SJSA1 (cell line): ENCODE data around the gene AK2. TPM values are rescaled to one million over a fixed set of nuclear protein-coding genes. Genes with fewer than 3 reads are reported as not detected.
"Not testable (repeated sequence)": the region's sequence is repeated elsewhere in the genome, so short reads cannot be mapped to it uniquely, and the experiment has no call there.

Experiments
- DNase-seq, 2 experiments: peaks; one replicate each; pipeline ENCODE4 v3.0.0-alpha.2; 2015 to 2020; ENCODE audit warnings: low spot score in 2 of 2, low read depth in 1 of 2
- H3K27ac ChIP-seq: fragments of 250-450 bp; sonication (Bioruptor Pico); 2 replicates; pipeline ENCODE4 v1.5.1; 2020; ENCODE audit warnings: mild to moderate bottlenecking, moderate library complexity
- H3K27me3 ChIP-seq: fragments of 250-450 bp; sonication (Bioruptor Pico); replicated peaks from 2 replicates; pipeline ENCODE4 v1.5.1; 2020; ENCODE audit warnings: mild to moderate bottlenecking, moderate library complexity
- H3K36me3 ChIP-seq: fragments of 250-450 bp; sonication (Bioruptor Pico); 2 replicates; pipeline ENCODE4 v1.5.1; 2020; ENCODE audit warnings: mild to moderate bottlenecking
- H3K4me1 ChIP-seq: fragments of 250-450 bp; sonication (Bioruptor Pico); replicated peaks from 2 replicates; pipeline ENCODE4 v1.6.1; 2021; ENCODE audit warnings: mild to moderate bottlenecking
- H3K4me3 ChIP-seq: fragments of 250-450 bp; sonication (Bioruptor Pico); 2 replicates; pipeline ENCODE4 v1.5.1; 2020; ENCODE audit warnings: mild to moderate bottlenecking
- H3K9me3 ChIP-seq: fragments of 250-450 bp; sonication (Bioruptor Pico); replicated peaks from 2 replicates; pipeline ENCODE4 v1.5.1; 2020; ENCODE audit warnings: mild to moderate bottlenecking
- total RNA-seq: library from RNA; depleted of rRNA; stranded (reverse); fragments of >200 nt; shearing (Covaris generic); gene quantifications from 2 replicates; pipeline ENCODE4 v1.2.3, GENCODE V29; 2014

AK2 gene
- total RNA-seq, 1 experiment from 2014 or later, result 230 TPM

GRCh38 chr1:32975055-32975454 lies 61.6 kb downstream of the AK2 start:
- not testable (repeated sequence) for H3K4me1 ChIP-seq, H3K4me3 ChIP-seq, H3K27ac ChIP-seq, H3K9me3 ChIP-seq, DNase-seq, H3K36me3 ChIP-seq
- H3K27me3 ChIP-seq, result peaks cover 16% of the 10 kb centered on the region

- H3K4me1 ChIP-seq, DNase-seq, H3K36me3 ChIP-seq, H3K9me3 ChIP-seq, H3K27ac ChIP-seq, H3K4me3 ChIP-seq: not testable (repeated sequence)
- H3K27me3 ChIP-seq, result peaks cover 16% of the 10 kb centered on the region
Measured at GRCh38 chr1:32973458-32973857, 63.2 kb downstream of the AK2 start.

- no peaks in the 10 kb centered on the region for H3K36me3 ChIP-seq
- H3K27me3 ChIP-seq, result peaks cover 16% of the 10 kb centered on the region
- H3K4me3 ChIP-seq, result peak overlapping the region; percentile 41
- H3K27ac ChIP-seq, result no peak overlapping the region
- peak in 1 of 2 experiments; percentile 32 for DNase-seq
- no peaks in the 10 kb centered on the region for H3K9me3 ChIP-seq
- H3K4me1 ChIP-seq, result peaks cover 10% of the 10 kb centered on the region
Measured at GRCh38 chr1:32972814-32973428, 63.8 kb downstream of the AK2 start.

GRCh38 chr1:32971576-32971975 lies 65.1 kb downstream of the AK2 start:
- Histone ChIP-seq H3K4me3 (no peak overlapping the region), H3K27me3 (peaks cover 16% of the 10 kb centered on the region), H3K9me3 (no peaks in the 10 kb centered on the region), H3K36me3 (no peaks in the 10 kb centered on the region), H3K27ac (no peak overlapping the region), H3K4me1 (peaks cover 10% of the 10 kb centered on the region)
- no peak for DNase-seq

- peaks cover 16% of the 10 kb centered on the region for H3K27me3 ChIP-seq
- no peaks in the 10 kb centered on the region for H3K9me3 ChIP-seq
- no peak for DNase-seq
- no peak overlapping the region for H3K27ac ChIP-seq
- no peaks in the 10 kb centered on the region for H3K36me3 ChIP-seq
- H3K4me1 ChIP-seq, result peaks cover 10% of the 10 kb centered on the region
- H3K4me3 ChIP-seq, result no peak overlapping the region
Measured at GRCh38 chr1:32971156-32971555, 65.5 kb downstream of the AK2 start.

- Histone ChIP-seq H3K27me3 (peaks cover 16% of the 10 kb centered on the region), H3K36me3 (no peaks in the 10 kb centered on the region), H3K9me3 (no peaks in the 10 kb centered on the region), H3K4me3 (no peak overlapping the region), H3K27ac (no peak overlapping the region), H3K4me1 (peaks cover 13% of the 10 kb centered on the region)
- no peak for DNase-seq
Measured at GRCh38 chr1:32969566-32969965, 67.1 kb downstream of the AK2 start.

- no peak overlapping the region for H3K4me3 ChIP-seq
- no peaks in the 10 kb centered on the region for H3K9me3 ChIP-seq
- peaks cover 17% of the 10 kb centered on the region for H3K4me1 ChIP-seq
- H3K27me3 ChIP-seq, result peaks cover 14% of the 10 kb centered on the region
- no peak overlapping the region for H3K27ac ChIP-seq
- peaks cover 3% of the 10 kb centered on the region; the same call in 1 of the 2 replicates for H3K36me3 ChIP-seq
- no peak for DNase-seq
Measured at GRCh38 chr1:32967888-32968568, 68.7 kb downstream of the AK2 start.

GRCh38 chr1:32966900-32967299 lies 69.8 kb downstream of the AK2 start:
- no peak overlapping the region for H3K4me3 ChIP-seq
- no peaks in the 10 kb centered on the region for H3K9me3 ChIP-seq
- peaks cover 3% of the 10 kb centered on the region for H3K27me3 ChIP-seq
- DNase-seq, result no peak
- no peak overlapping the region for H3K27ac ChIP-seq
- H3K36me3 ChIP-seq, result peaks cover 3% of the 10 kb centered on the region; the same call in 1 of the 2 replicates
- peaks cover 20% of the 10 kb centered on the region for H3K4me1 ChIP-seq

GRCh38 chr1:32965251-32965747 lies 71.4 kb downstream of the AK2 start:
- Histone ChIP-seq H3K27ac (no peak overlapping the region), H3K9me3 (no peaks in the 10 kb centered on the region), H3K4me3 (peak overlapping the region; percentile 73), H3K4me1 (peaks cover 20% of the 10 kb centered on the region), H3K36me3 (peaks cover 3% of the 10 kb centered on the region; the same call in 1 of the 2 replicates), H3K27me3 (no peaks in the 10 kb centered on the region)
- DNase-seq, result no peak

GRCh38 chr1:32964461-32965250 lies 72.0 kb downstream of the AK2 start, which contains the start of gene RNF19B:
Gene RNF19B, minus strand, starts transcription at chr1:32964809. Its CDS starts 124 bp downstream, at chr1:32964685.
- Histone ChIP-seq H3K4me3 (peak within 1 kb of the TSS; percentile 73), H3K27ac (0 out of 2 replicates have a peak within 1 kb of the TSS, but pooled peaks have one; percentile 27), H3K27me3 (no peaks in the 10 kb centered on the region), H3K4me1 (peaks cover 20% of the 10 kb centered on the region), H3K36me3 (peaks cover 3% of the 10 kb centered on the region; the same call in 1 of the 2 replicates), H3K9me3 (no peaks in the 10 kb centered on the region)
- DNase-seq, result peak; percentile 86 to 94

GRCh38 chr1:32963746-32964460 lies 72.8 kb downstream of the AK2 start:
- no peak overlapping the region for H3K27ac ChIP-seq
- DNase-seq, result peak; percentile 55 to 65
- no peaks in the 10 kb centered on the region for H3K27me3 ChIP-seq
- peaks cover 3% of the 10 kb centered on the region; the same call in 1 of the 2 replicates for H3K36me3 ChIP-seq
- no peaks in the 10 kb centered on the region for H3K9me3 ChIP-seq
- peaks cover 20% of the 10 kb centered on the region for H3K4me1 ChIP-seq
- peak overlapping the region; percentile 73 for H3K4me3 ChIP-seq

- no peak overlapping the region; the same call in 1 of the 2 replicates for H3K4me3 ChIP-seq
- peaks cover 3% of the 10 kb centered on the region; the same call in 1 of the 2 replicates for H3K36me3 ChIP-seq
- peaks cover 20% of the 10 kb centered on the region for H3K4me1 ChIP-seq
- H3K27ac ChIP-seq, result no peak overlapping the region
- H3K9me3 ChIP-seq, result no peaks in the 10 kb centered on the region
- no peak for DNase-seq
- H3K27me3 ChIP-seq, result no peaks in the 10 kb centered on the region
Measured at GRCh38 chr1:32962248-32962896, 74.3 kb downstream of the AK2 start.
